ENCODE data around the gene COL6A1. TPM values are rescaled to one million over a fixed set of nuclear protein-coding genes. Genes with fewer than 3 reads are reported as not detected.

The COL6A1 gene
- total and polyA plus RNA-seq, 4 donors: 16.9 to 82.0 (median 35.7) TPM

DNA sequence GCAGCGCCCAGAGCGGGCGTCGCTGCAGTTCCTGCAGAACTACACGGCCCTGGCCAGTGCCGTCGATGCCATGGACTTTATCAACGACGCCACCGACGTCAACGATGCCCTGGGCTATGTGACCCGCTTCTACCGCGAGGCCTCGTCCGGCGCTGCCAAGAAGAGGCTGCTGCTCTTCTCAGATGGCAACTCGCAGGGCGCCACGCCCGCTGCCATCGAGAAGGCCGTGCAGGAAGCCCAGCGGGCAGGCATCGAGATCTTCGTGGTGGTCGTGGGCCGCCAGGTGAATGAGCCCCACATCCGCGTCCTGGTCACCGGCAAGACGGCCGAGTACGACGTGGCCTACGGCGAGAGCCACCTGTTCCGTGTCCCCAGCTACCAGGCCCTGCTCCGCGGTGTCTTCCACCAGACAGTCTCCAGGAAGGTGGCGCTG is 22.0 kb downstream of the COL6A1 start:
- no peaks in the 10 kb centered on the region for H3K9me3 ChIP-seq (ENCODE audit: control insufficient read depth in 4 of 4, low read length in 3 of 4)
- WGBS: 98% methylated on average over 42 of the region's 42 CpGs
- TF ChIP-seq FOXA2 (IDR thresholded peaks at IDR 0.05) (no peak), SP1 (IDR thresholded peaks at IDR 0.05) (no peak), MAX (IDR thresholded peaks at IDR 0.05) (no peak), YY1 (IDR thresholded peaks at IDR 0.05) (no peak), GABPA (IDR thresholded peaks at IDR 0.05 in 1 of 2, conservative IDR thresholded peaks at IDR 0.05 in 1 of 2) (no peak), JUND (IDR thresholded peaks at IDR 0.05) (no peak), RXRA (IDR thresholded peaks at IDR 0.05) (no peak), RAD21 (IDR thresholded peaks at IDR 0.05) (no peak), FOXA1 (IDR thresholded peaks at IDR 0.05) (no peak), HNF4G (IDR thresholded peaks at IDR 0.05) (no peak), NR2F2 (IDR thresholded peaks at IDR 0.05) (no peak), HNF4A (conservative IDR thresholded peaks at IDR 0.05) (no peak), TAF1 (conservative IDR thresholded peaks at IDR 0.05) (no peak)
- TF ChIP-seq, protein P1, sequence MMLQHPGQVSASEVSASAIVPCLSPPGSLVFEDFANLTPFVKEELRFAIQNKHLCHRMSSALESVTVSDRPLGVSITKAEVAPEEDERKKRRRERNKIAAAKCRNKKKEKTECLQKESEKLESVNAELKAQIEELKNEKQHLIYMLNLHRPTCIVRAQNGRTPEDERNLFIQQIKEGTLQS (IDR thresholded peaks at IDR 0.05): no peak
- TF ChIP-seq, protein P2, sequence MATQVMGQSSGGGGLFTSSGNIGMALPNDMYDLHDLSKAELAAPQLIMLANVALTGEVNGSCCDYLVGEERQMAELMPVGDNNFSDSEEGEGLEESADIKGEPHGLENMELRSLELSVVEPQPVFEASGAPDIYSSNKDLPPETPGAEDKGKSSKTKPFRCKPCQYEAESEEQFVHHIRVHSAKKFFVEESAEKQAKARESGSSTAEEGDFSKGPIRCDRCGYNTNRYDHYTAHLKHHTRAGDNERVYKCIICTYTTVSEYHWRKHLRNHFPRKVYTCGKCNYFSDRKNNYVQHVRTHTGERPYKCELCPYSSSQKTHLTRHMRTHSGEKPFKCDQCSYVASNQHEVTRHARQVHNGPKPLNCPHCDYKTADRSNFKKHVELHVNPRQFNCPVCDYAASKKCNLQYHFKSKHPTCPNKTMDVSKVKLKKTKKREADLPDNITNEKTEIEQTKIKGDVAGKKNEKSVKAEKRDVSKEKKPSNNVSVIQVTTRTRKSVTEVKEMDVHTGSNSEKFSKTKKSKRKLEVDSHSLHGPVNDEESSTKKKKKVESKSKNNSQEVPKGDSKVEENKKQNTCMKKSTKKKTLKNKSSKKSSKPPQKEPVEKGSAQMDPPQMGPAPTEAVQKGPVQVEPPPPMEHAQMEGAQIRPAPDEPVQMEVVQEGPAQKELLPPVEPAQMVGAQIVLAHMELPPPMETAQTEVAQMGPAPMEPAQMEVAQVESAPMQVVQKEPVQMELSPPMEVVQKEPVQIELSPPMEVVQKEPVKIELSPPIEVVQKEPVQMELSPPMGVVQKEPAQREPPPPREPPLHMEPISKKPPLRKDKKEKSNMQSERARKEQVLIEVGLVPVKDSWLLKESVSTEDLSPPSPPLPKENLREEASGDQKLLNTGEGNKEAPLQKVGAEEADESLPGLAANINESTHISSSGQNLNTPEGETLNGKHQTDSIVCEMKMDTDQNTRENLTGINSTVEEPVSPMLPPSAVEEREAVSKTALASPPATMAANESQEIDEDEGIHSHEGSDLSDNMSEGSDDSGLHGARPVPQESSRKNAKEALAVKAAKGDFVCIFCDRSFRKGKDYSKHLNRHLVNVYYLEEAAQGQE (IDR thresholded peaks at IDR 0.05): no peak
- TF ChIP-seq, protein P3, sequence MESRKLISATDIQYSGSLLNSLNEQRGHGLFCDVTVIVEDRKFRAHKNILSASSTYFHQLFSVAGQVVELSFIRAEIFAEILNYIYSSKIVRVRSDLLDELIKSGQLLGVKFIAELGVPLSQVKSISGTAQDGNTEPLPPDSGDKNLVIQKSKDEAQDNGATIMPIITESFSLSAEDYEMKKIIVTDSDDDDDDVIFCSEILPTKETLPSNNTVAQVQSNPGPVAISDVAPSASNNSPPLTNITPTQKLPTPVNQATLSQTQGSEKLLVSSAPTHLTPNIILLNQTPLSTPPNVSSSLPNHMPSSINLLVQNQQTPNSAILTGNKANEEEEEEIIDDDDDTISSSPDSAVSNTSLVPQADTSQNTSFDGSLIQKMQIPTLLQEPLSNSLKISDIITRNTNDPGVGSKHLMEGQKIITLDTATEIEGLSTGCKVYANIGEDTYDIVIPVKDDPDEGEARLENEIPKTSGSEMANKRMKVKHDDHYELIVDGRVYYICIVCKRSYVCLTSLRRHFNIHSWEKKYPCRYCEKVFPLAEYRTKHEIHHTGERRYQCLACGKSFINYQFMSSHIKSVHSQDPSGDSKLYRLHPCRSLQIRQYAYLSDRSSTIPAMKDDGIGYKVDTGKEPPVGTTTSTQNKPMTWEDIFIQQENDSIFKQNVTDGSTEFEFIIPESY (IDR thresholded peaks at IDR 0.05): no peak
- TF ChIP-seq, protein P4, sequence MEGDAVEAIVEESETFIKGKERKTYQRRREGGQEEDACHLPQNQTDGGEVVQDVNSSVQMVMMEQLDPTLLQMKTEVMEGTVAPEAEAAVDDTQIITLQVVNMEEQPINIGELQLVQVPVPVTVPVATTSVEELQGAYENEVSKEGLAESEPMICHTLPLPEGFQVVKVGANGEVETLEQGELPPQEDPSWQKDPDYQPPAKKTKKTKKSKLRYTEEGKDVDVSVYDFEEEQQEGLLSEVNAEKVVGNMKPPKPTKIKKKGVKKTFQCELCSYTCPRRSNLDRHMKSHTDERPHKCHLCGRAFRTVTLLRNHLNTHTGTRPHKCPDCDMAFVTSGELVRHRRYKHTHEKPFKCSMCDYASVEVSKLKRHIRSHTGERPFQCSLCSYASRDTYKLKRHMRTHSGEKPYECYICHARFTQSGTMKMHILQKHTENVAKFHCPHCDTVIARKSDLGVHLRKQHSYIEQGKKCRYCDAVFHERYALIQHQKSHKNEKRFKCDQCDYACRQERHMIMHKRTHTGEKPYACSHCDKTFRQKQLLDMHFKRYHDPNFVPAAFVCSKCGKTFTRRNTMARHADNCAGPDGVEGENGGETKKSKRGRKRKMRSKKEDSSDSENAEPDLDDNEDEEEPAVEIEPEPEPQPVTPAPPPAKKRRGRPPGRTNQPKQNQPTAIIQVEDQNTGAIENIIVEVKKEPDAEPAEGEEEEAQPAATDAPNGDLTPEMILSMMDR (IDR thresholded peaks at IDR 0.05; ENCODE audit: low read depth, low read length, missing input control): no peak
- H3K4me3 ChIP-seq (ENCODE audit: low read depth in 1 of 3, low read length in 3 of 3): no peak overlapping the region
- no peak overlapping the region for H3K9ac ChIP-seq (ENCODE audit: low read depth in 1 of 2, low read length in 2 of 2)
- DNase-seq (ENCODE audit: low spot score): no peak
- H3K36me3 ChIP-seq (ENCODE audit: control insufficient read depth in 4 of 4, insufficient read depth in 3 of 4, low read depth in 1 of 4, low read length in 3 of 4): peaks cover 0 to 11% (median 1%) of the 10 kb centered on the region in 4 donors
- no peaks in the 10 kb centered on the region for H3K4me1 ChIP-seq (ENCODE audit: control insufficient read depth in 4 of 4, insufficient read depth in 4 of 4, low read length in 3 of 4)
- H3K27ac ChIP-seq (ENCODE audit: low read depth in 1 of 2, low read length in 2 of 2): no peak overlapping the region
- H3K27me3 ChIP-seq (ENCODE audit: control insufficient read depth in 4 of 4, insufficient read depth in 4 of 4, low read length in 3 of 4): no peaks in the 10 kb centered on the region
